Spleen (tissue), 7 donors: ENCODE results near the gene ELAVL2.

Experiments
- POLR2A ChIP-seq, 3 donors: fragments of 450-650 bp; IDR thresholded peaks; one replicate each; pipeline ENCODE4 v1.5.1; 2017; ENCODE audit warnings: antibody characterized with exemption in 3 of 3, mild to moderate bottlenecking in 1 of 3
- POLR2AphosphoS5 ChIP-seq, 3 donors: sonication (generic); formaldehyde crosslinking; IDR thresholded peaks; one replicate each; pipeline ENCODE4 v1.5.1; 2017; ENCODE audit warnings: antibody characterized with exemption in 3 of 3
- TF ChIP-seq, protein P1 (sequence below), 11 experiments: fragments of 200-600 bp in 7 of 11; fragments of 450-650 bp in 4 of 11; sonication (generic) in 4 of 11; IDR thresholded peaks in 8 of 11; conservative IDR thresholded peaks in 3 of 11; 1 replicate in 7 of 11; 2 replicates in 4 of 11; pipeline versions ENCODE4 v1.4.0 to v1.8.0; 2016 to 2021; ENCODE audit warnings: antibody characterized with exemption in 11 of 11, inconsistent platforms in 4 of 11, mild to moderate bottlenecking in 1 of 11
- donor health status: DM: no; HTN: no; CAD: no; lungs with moderate emphysema.
- donor health status: DM: no; HTN: no; CAD: no.
- donor health status: DM: no; HTN: no; CAD: no.

DNA sequence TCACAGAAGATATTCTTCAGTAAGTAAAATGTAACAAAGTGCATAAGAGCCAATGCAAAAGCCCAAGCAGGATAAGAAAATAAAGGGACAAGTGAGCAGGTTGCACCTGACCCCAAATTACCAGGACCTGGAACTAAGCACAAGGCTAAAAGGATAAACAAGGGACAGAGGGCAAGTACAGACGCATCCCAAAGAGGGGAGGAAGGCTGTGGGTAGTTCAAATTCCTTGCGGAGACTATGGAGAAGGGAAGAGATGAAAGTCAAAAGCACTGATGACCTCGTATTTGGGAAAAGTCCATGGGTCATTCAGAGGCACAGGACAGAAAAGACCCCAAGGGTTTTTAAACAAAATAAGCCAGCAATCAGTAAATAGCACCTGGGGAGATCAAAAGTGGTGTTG lies 11.8 kb downstream of the ELAVL2 start:
- TF ChIP-seq, protein P1, sequence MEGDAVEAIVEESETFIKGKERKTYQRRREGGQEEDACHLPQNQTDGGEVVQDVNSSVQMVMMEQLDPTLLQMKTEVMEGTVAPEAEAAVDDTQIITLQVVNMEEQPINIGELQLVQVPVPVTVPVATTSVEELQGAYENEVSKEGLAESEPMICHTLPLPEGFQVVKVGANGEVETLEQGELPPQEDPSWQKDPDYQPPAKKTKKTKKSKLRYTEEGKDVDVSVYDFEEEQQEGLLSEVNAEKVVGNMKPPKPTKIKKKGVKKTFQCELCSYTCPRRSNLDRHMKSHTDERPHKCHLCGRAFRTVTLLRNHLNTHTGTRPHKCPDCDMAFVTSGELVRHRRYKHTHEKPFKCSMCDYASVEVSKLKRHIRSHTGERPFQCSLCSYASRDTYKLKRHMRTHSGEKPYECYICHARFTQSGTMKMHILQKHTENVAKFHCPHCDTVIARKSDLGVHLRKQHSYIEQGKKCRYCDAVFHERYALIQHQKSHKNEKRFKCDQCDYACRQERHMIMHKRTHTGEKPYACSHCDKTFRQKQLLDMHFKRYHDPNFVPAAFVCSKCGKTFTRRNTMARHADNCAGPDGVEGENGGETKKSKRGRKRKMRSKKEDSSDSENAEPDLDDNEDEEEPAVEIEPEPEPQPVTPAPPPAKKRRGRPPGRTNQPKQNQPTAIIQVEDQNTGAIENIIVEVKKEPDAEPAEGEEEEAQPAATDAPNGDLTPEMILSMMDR (IDR thresholded peaks at IDR 0.05 in 8 of 11, conservative IDR thresholded peaks at IDR 0.05 in 3 of 11) = no peak
- TF ChIP-seq POLR2A (IDR thresholded peaks at IDR 0.05) (no peak), POLR2AphosphoS5 (IDR thresholded peaks at IDR 0.05) (no peak)
